ENCODE data around the gene SH2D5.
"Not testable (repeated sequence)": the region's sequence is repeated elsewhere in the genome, so short reads cannot be mapped to it uniquely, and the experiment has no call there.

SH2D5 gene

GRCh38 chr1:20681999-20682398 lies 50.5 kb downstream of the SH2D5 start:
- H3K4me3 ChIP-seq (ENCODE audit: insufficient read depth, low read depth, low read length) = no peak overlapping the region
- H3K36me3 ChIP-seq (ENCODE audit: control insufficient read depth, insufficient read depth, low read length) = no peaks in the 10 kb centered on the region
- no peaks in the 10 kb centered on the region for H3K9me3 ChIP-seq (ENCODE audit: control insufficient read depth, low read length)
- H3K4me1 ChIP-seq (ENCODE audit: control insufficient read depth, insufficient read depth, low read length) = no peaks in the 10 kb centered on the region
- 93 to 94% methylated on average over 9 of the region's 9 CpGs for WGBS, 2 experiments
- no peaks in the 10 kb centered on the region for H3K27me3 ChIP-seq (ENCODE audit: control insufficient read depth, insufficient read depth, low read length, poor library complexity, severe bottlenecking)
- no peak overlapping the region for H3K27ac ChIP-seq (ENCODE audit: insufficient read depth, low read depth, low read length, poor library complexity, severe bottlenecking)

DNA sequence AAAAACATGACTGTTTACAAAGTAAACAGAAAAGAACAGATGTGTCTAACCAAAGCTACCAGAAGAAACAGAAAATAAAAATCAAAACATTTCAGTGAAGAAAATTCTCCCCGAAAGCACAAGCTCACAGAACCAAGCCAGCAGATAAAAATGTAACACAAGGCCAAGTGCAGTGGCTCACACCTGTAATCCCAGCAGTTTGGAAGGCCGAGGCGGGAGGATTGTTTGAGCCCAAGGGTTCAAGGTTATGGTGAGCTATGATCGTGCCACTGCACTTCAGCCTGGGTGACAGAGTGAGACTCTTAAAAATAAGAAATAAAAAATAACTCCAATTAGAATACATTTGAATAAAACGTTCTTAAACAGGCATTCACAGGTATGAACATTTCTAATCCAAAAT lies 52.2 kb downstream of the SH2D5 start:
- Histone ChIP-seq H3K27ac (ENCODE audit: insufficient read depth, low read depth, low read length, poor library complexity, severe bottlenecking) (no peak overlapping the region), H3K27me3 (ENCODE audit: control insufficient read depth, insufficient read depth, low read length, poor library complexity, severe bottlenecking) (no peaks in the 10 kb centered on the region), H3K36me3 (ENCODE audit: control insufficient read depth, insufficient read depth, low read length) (no peaks in the 10 kb centered on the region), H3K4me3 (ENCODE audit: insufficient read depth, low read depth, low read length) (no peak overlapping the region), H3K4me1 (ENCODE audit: control insufficient read depth, insufficient read depth, low read length) (no peaks in the 10 kb centered on the region), H3K9me3 (ENCODE audit: control insufficient read depth, low read length) (no peaks in the 10 kb centered on the region)
- 96 to 99% methylated on average over 4 to 5 of the region's 5 CpGs for WGBS, 2 experiments

DNA sequence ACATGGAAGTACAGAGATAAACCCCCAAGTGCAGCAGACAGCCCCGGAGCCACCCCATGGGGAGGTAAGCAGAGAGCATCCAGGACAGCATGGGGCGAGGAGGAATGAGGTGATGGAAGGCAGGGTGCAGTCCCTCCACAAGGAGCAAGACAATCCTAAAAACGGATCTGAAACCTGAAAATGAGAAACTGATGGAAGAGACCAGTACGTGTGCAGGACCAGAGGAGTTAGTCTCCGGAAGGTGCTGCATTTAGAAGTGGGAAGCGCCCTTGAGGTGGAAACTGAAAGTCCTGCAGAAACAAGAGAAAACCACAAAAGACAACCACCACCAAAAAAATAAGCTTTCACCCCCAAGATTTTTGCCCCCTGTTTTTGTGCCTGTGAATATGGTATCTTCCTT lies 53.9 kb downstream of the SH2D5 start:
- 90 to 94% methylated on average over 6 of the region's 6 CpGs for WGBS, 2 experiments
- Histone ChIP-seq H3K4me1 (ENCODE audit: control insufficient read depth, insufficient read depth, low read length) (no peaks in the 10 kb centered on the region), H3K27ac (ENCODE audit: insufficient read depth, low read depth, low read length, poor library complexity, severe bottlenecking) (no peak overlapping the region), H3K36me3 (ENCODE audit: control insufficient read depth, insufficient read depth, low read length) (no peaks in the 10 kb centered on the region), H3K9me3 (ENCODE audit: control insufficient read depth, low read length) (no peaks in the 10 kb centered on the region), H3K4me3 (ENCODE audit: insufficient read depth, low read depth, low read length) (no peak overlapping the region), H3K27me3 (ENCODE audit: control insufficient read depth, insufficient read depth, low read length, poor library complexity, severe bottlenecking) (no peaks in the 10 kb centered on the region)

DNA sequence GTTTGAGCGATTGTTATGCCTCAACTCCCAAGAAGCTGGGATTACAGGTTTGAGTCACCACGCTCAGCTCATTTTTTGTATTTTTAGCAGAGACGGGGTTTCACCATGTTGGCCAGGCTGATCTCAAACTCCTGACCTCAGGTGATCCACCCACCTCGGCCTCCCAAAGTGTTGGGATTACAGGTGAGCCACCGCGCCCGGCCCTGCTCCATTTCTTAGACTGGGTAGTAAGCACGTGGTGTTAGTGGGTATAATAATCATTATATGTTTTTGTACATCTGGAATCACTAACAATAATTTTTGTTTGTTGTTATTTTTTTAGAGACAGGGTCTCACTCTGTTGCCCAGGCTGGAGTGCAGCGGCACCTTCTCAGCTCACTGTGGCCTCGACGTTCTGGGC lies 58.9 kb downstream of the SH2D5 start:
- WGBS, 2 experiments = 95 to 96% methylated on average over 10 of the region's 11 CpGs
- not testable (repeated sequence) for H3K4me3 ChIP-seq (ENCODE audit: insufficient read depth, low read depth, low read length); H3K36me3 ChIP-seq (ENCODE audit: control insufficient read depth, insufficient read depth, low read length); H3K4me1 ChIP-seq (ENCODE audit: control insufficient read depth, insufficient read depth, low read length); H3K27ac ChIP-seq (ENCODE audit: insufficient read depth, low read depth, low read length, poor library complexity, severe bottlenecking); H3K27me3 ChIP-seq (ENCODE audit: control insufficient read depth, insufficient read depth, low read length, poor library complexity, severe bottlenecking); H3K9me3 ChIP-seq (ENCODE audit: control insufficient read depth, low read length)

- no peaks in the 10 kb centered on the region for H3K4me1 ChIP-seq (ENCODE audit: control insufficient read depth, insufficient read depth, low read length)
- no peaks in the 10 kb centered on the region for H3K36me3 ChIP-seq (ENCODE audit: control insufficient read depth, insufficient read depth, low read length)
- WGBS, 2 experiments = 85 to 94% methylated on average over 4 of the region's 4 CpGs
- no peak overlapping the region for H3K27ac ChIP-seq (ENCODE audit: insufficient read depth, low read depth, low read length, poor library complexity, severe bottlenecking)
- no peaks in the 10 kb centered on the region for H3K27me3 ChIP-seq (ENCODE audit: control insufficient read depth, insufficient read depth, low read length, poor library complexity, severe bottlenecking)
- no peak overlapping the region for H3K4me3 ChIP-seq (ENCODE audit: insufficient read depth, low read depth, low read length)
- H3K9me3 ChIP-seq (ENCODE audit: control insufficient read depth, low read length) = no peaks in the 10 kb centered on the region
Measured at GRCh38 chr1:20672265-20672632, 60.3 kb downstream of the SH2D5 start.

DNA sequence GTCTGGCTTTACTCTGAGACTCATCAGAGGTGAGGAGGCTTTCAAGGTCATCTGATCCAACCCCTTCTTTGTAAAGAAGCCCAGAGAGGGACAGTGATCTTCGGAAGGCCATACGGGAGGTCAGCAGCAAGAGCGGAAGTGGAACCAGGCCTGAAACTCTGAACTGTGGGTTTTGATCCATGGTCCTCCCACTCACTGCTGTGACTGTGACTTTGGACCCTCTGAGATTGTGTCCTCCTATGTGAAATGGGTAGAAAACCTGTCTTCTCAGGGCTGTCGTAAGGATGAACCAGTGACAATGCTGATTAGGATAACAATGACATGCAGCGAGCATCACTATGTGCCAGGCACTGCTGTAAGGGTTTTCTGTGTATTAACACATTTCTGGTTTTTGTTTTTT lies 61.6 kb downstream of the SH2D5 start:
- H3K27me3 ChIP-seq (ENCODE audit: control insufficient read depth, insufficient read depth, low read length, poor library complexity, severe bottlenecking) = no peaks in the 10 kb centered on the region
- H3K4me3 ChIP-seq (ENCODE audit: insufficient read depth, low read depth, low read length) = no peak overlapping the region
- H3K27ac ChIP-seq (ENCODE audit: insufficient read depth, low read depth, low read length, poor library complexity, severe bottlenecking) = no peak overlapping the region
- no peaks in the 10 kb centered on the region for H3K36me3 ChIP-seq (ENCODE audit: control insufficient read depth, insufficient read depth, low read length)
- H3K9me3 ChIP-seq (ENCODE audit: control insufficient read depth, low read length) = no peaks in the 10 kb centered on the region
- no peaks in the 10 kb centered on the region for H3K4me1 ChIP-seq (ENCODE audit: control insufficient read depth, insufficient read depth, low read length)
- WGBS, 2 experiments = 96% methylated on average over 5 of the region's 5 CpGs

Measured in ectodermal cell (in vitro differentiated cells).